Adipose tissue (tissue), 3 donors: ENCODE results near the gene TLNRD1. TPM values are rescaled to one million over a fixed set of nuclear protein-coding genes. Genes with fewer than 3 reads are reported as not detected.

Experiments used
- H3K27ac ChIP-seq: one replicate; pipeline ENCODE4 v1.5.1; 2013; ENCODE audit warnings: low read depth, low read length
- WGBS, 3 donors: extraction: QIAGEN DNeasy Blood & Tissue Kit; methylation state at CpG; one replicate each; pipeline ENCODE4 v1.1.7; 2013; 5-methylcytosine and 5-hydroxymethylcytosine counted together
- polyA plus RNA-seq, 3 donors: library from polyadenylated mRNA; stranded (reverse); fragments of 200-250 nt; gene quantifications; one replicate each; pipeline ENCODE4 v1.2.3, GENCODE V29; 2013
- donor health status: healthy with polysubstance abuse.
- donor health status: Bipolar disorder and iron deficiency.
- donor health status: healthy.

TLNRD1 gene
- polyA plus RNA-seq, 3 donors, result 6.7 to 29.3 (median 11.5) TPM

GRCh38 chr15:80972276-80972675 is 28.4 kb upstream of the TLNRD1 start:
- 91 to 95% (median 95%) methylated on average over 3 of the region's 3 CpGs for WGBS, 3 donors

GRCh38 chr15:80974914-80975313 is 25.8 kb upstream of the TLNRD1 start:
- H3K27ac ChIP-seq, result no peak overlapping the region
- WGBS, 3 donors, result 95 to 99% (median 99%) methylated on average over 4 of the region's 4 CpGs

More at GRCh38 chr15:80972276-80972675, 28.4 kb upstream of the TLNRD1 start:
- H3K27ac ChIP-seq, result no peak overlapping the region

- 91 to 94% (median 94%) methylated on average over 4 of the region's 4 CpGs for WGBS, 3 donors
- H3K27ac ChIP-seq, result no peak overlapping the region
Measured at GRCh38 chr15:80976851-80977250, 23.9 kb upstream of the TLNRD1 start.

- 34 to 47% (median 36%) methylated on average over 7 of the region's 7 CpGs for WGBS, 3 donors
- no peak overlapping the region for H3K27ac ChIP-seq
Measured at GRCh38 chr15:80977627-80978036, 23.1 kb upstream of the TLNRD1 start.

- H3K27ac ChIP-seq, result no peak overlapping the region
- WGBS, 3 donors, result 88 to 91% (median 91%) methylated on average over 7 of the region's 7 CpGs
Measured at GRCh38 chr15:80978685-80979329, 21.9 kb upstream of the TLNRD1 start.

GRCh38 chr15:80979538-80980200 is 21.1 kb upstream of the TLNRD1 start:
- 82 to 90% (median 82%) methylated on average over 8 of the region's 8 CpGs for WGBS, 3 donors
- H3K27ac ChIP-seq, result no peak overlapping the region

GRCh38 chr15:80982205-80982604 is 18.5 kb upstream of the TLNRD1 start:
- H3K27ac ChIP-seq, result no peak overlapping the region
- 91 to 95% (median 92%) methylated on average over 2 of the region's 2 CpGs for WGBS, 3 donors

- 81 to 95% (median 94%) methylated on average over 5 of the region's 5 CpGs for WGBS, 3 donors
- no peak overlapping the region for H3K27ac ChIP-seq
Measured at GRCh38 chr15:80982839-80983238, 17.9 kb upstream of the TLNRD1 start.

- WGBS, 3 donors, result 50 to 70% (median 53%) methylated on average over 9 of the region's 9 CpGs
- no peak overlapping the region for H3K27ac ChIP-seq
Measured at GRCh38 chr15:80984856-80985255, 15.9 kb upstream of the TLNRD1 start.

GRCh38 chr15:80985981-80986380 is 14.7 kb upstream of the TLNRD1 start:
- H3K27ac ChIP-seq, result no peak overlapping the region
- WGBS, 3 donors, result 78 to 93% (median 89%) methylated on average over 5 of the region's 5 CpGs

- no peak overlapping the region for H3K27ac ChIP-seq
- WGBS, 3 donors, result 90 to 100% (median 100%) methylated on average over 1 of the region's 1 CpG
Measured at GRCh38 chr15:80986487-80986886, 14.2 kb upstream of the TLNRD1 start.

GRCh38 chr15:80988148-80988796 is 12.5 kb upstream of the TLNRD1 start:
- 33 to 76% (median 66%) methylated on average over 8 of the region's 8 CpGs for WGBS, 3 donors
- H3K27ac ChIP-seq, result no peak overlapping the region

GRCh38 chr15:80989081-80989517 is 11.6 kb upstream of the TLNRD1 start:
- WGBS, 3 donors, result 0 to 2% (median 1%) methylated on average over 7 of the region's 7 CpGs
- peak overlapping the region; percentile 19 for H3K27ac ChIP-seq

- WGBS, 3 donors, result 0% methylated on average over 63 of the region's 63 CpGs
- H3K27ac ChIP-seq, result peak within 1 kb of the TSS; percentile 19
Measured at GRCh38 chr15:80989518-80990478, 10.9 kb upstream of the TLNRD1 start, which contains the start of gene MESD. Gene MESD, minus strand, starts transcription at chr15:80989819. Its CDS starts 28 bp downstream, at chr15:80989791.

GRCh38 chr15:80990955-80991354 is 9.8 kb upstream of the TLNRD1 start:
- H3K27ac ChIP-seq, result no peak overlapping the region
- 83 to 100% (median 94%) methylated on average over 1 of the region's 1 CpG for WGBS, 3 donors

GRCh38 chr15:80991421-80991820 is 9.3 kb upstream of the TLNRD1 start:
- no peak overlapping the region for H3K27ac ChIP-seq
- WGBS, 3 donors, result 44 to 61% (median 45%) methylated on average over 5 of the region's 5 CpGs

- no peak overlapping the region for H3K27ac ChIP-seq
- WGBS, 3 donors, result 54 to 88% (median 57%) methylated on average over 4 of the region's 4 CpGs
Measured at GRCh38 chr15:80992006-80992405, 8.7 kb upstream of the TLNRD1 start.

- H3K27ac ChIP-seq, result no peak overlapping the region
- WGBS, 3 donors, result 89 to 100% (median 100%) methylated on average over 1 of the region's 1 CpG
Measured at GRCh38 chr15:80992441-80992840, 8.3 kb upstream of the TLNRD1 start.
